HepG2 (cell line): ENCODE measurements around the gene ZNF345. TPM values are rescaled to one million over a fixed set of nuclear protein-coding genes. Genes with fewer than 3 reads are reported as not detected.
A peak's percentile ranks its signal among the peaks of the same experiment; 100 is the strongest.

Source experiments
- CHD2 ChIP-seq: IDR thresholded peaks from 2 replicates; pipeline ENCODE4 v1.6.1; 2011; ENCODE audit warnings: low read depth, low read length, improper control_type of control experiment
- GABPB1 ChIP-seq: IDR thresholded peaks from 2 replicates; pipeline ENCODE4 v1.6.1; 2016; ENCODE audit warnings: mild to moderate bottlenecking, missing genetic modification reagents, moderate library complexity, missing compliant biosample characterization
- HCFC1 ChIP-seq: fragments of 150-350 bp; IDR thresholded peaks from 2 replicates; pipeline ENCODE4 v1.6.1; 2014; ENCODE audit warnings: low read depth, low read length
- KAT8 ChIP-seq: IDR thresholded peaks from 2 replicates; pipeline ENCODE4 v1.6.1; 2016; ENCODE audit warnings: missing genetic modification reagents, missing compliant biosample characterization
- MTF1 ChIP-seq: sonication (generic); formaldehyde crosslinking; IDR thresholded peaks from 2 replicates; pipeline ENCODE4 v1.5.0; 2020; ENCODE audit warnings: missing genetic modification reagents
- NFAT5 ChIP-seq: sonication (generic); formaldehyde crosslinking; IDR thresholded peaks from 2 replicates; pipeline ENCODE4 v1.4.0; 2020; ENCODE audit warnings: missing genetic modification reagents
- POGK ChIP-seq: sonication (generic); formaldehyde crosslinking; conservative IDR thresholded peaks from 2 replicates; pipeline ENCODE4 v1.8.0; 2022; ENCODE audit warnings: mild to moderate bottlenecking, moderate library complexity, missing genetic modification reagents
- PREB ChIP-seq: sonication (generic); formaldehyde crosslinking; IDR thresholded peaks from 2 replicates; pipeline ENCODE4 v1.4.0; 2020; ENCODE audit warnings: missing genetic modification reagents
- RFXAP ChIP-seq: sonication (generic); formaldehyde crosslinking; IDR thresholded peaks from 2 replicates; pipeline ENCODE4 v1.4.0; 2020; ENCODE audit warnings: missing genetic modification reagents, borderline replicate concordance
- ZBTB42 ChIP-seq: sonication (generic); formaldehyde crosslinking; IDR thresholded peaks from 2 replicates; pipeline ENCODE4 v1.5.0; 2020; ENCODE audit warnings: mild to moderate bottlenecking, missing genetic modification reagents
- ZFP91 ChIP-seq: sonication (generic); formaldehyde crosslinking; IDR thresholded peaks from 2 replicates; pipeline ENCODE4 v1.9.0; 2022; ENCODE audit warnings: missing genetic modification reagents, mild to moderate bottlenecking, borderline replicate concordance
- ZFY ChIP-seq: sonication (generic); formaldehyde crosslinking; IDR thresholded peaks from 2 replicates; pipeline ENCODE4 v1.4.0; 2020; ENCODE audit warnings: missing genetic modification reagents
- ZNF235 ChIP-seq: sonication (generic); formaldehyde crosslinking; IDR thresholded peaks from 2 replicates; pipeline ENCODE4 v1.8.1; 2023; ENCODE audit warnings: mild to moderate bottlenecking, missing genetic modification reagents, borderline replicate concordance
- ZNF274 ChIP-seq: sonication (generic); formaldehyde crosslinking; IDR thresholded peaks from 2 replicates; pipeline ENCODE4 v1.5.1; 2020; ENCODE audit warnings: mild to moderate bottlenecking, missing genetic modification reagents
- ZNF547 ChIP-seq: sonication (generic); formaldehyde crosslinking; IDR thresholded peaks from 2 replicates; pipeline ENCODE4 v1.5.1; 2020; ENCODE audit warnings: mild to moderate bottlenecking, missing genetic modification reagents
- ZSCAN29 ChIP-seq: sonication (generic); formaldehyde crosslinking; conservative IDR thresholded peaks from 2 replicates; pipeline ENCODE4 v1.4.0; 2020; ENCODE audit warnings: mild to moderate bottlenecking, missing genetic modification reagents
- polyA plus RNA-seq, 8 experiments: library from polyadenylated mRNA; depleted of rRNA in 3 of 8; stranded (reverse) in 7 of 8; unstranded in 1 of 8; fragments of >200 nt; fragmentation: Illumina TruSeq in 4 of 8; extraction: Trizol in 4 of 8; gene quantifications; 2 replicates each; pipeline versions ENCODE4 v1.2.1 to v1.2.3, GENCODE V29; 2011 to 2016; ENCODE audit warnings: low read depth in 4 of 8, missing spikeins in 1 of 8, mixed read lengths in 1 of 8; ENCODE audit not compliant: insufficient read depth in 1 of 8
- total RNA-seq, 5 experiments: library from RNA; depleted of rRNA; stranded (reverse); fragments of >200 nt; fragmentation: Illumina TruSeq; extraction: Trizol; gene quantifications; 2 replicates each; pipeline ENCODE4 v1.2.3, GENCODE V29; 2016; ENCODE audit warnings: low read depth in 1 of 5
- TF ChIP-seq, protein P1 (sequence below): IDR thresholded peaks from 2 replicates; pipeline ENCODE4 v1.6.1; 2016; ENCODE audit warnings: mild to moderate bottlenecking

Gene ZNF345
- total and polyA plus RNA-seq, 2 of the 13 experiments (the other 11 are each of a cell fraction or from before 2014, with no cell fraction given) = 2.6 to 2.9 TPM

GRCh38 chr19:36915992-36916830 lies 65.5 kb downstream of the ZNF345 start, which contains the start of the genes ZNF568 and ZNF829 (continued):
- TF ChIP-seq POGK (CRISPR knock-in tag) (peak; percentile 95), ZFP91 (CRISPR knock-in tag) (peak; percentile 29; the same call in 1 of the 2 replicates), CHD2 (peak; percentile 81), NFAT5 (CRISPR knock-in tag) (no peak), ZNF235 (CRISPR knock-in tag) (0 out of 2 replicates have a peak, but pooled peaks have one; percentile 39), ZSCAN29 (CRISPR knock-in tag) (no peak), RFXAP (0 out of 2 replicates have a peak, but pooled peaks have one; percentile 25), PREB (no peak), ZNF274 (CRISPR knock-in tag) (peak; percentile 42; the same call in 1 of the 2 replicates), MTF1 (CRISPR knock-in tag) (no peak), KAT8 (CRISPR knock-in tag) (peak; percentile 47), ZBTB42 (CRISPR knock-in tag) (no peak), ZNF547 (CRISPR knock-in tag) (no peak), HCFC1 (peak; percentile 55; the same call in 1 of the 2 replicates), ZFY (CRISPR knock-in tag) (peak; percentile 69), GABPB1 (peak; percentile 96)
- TF ChIP-seq, protein P1, sequence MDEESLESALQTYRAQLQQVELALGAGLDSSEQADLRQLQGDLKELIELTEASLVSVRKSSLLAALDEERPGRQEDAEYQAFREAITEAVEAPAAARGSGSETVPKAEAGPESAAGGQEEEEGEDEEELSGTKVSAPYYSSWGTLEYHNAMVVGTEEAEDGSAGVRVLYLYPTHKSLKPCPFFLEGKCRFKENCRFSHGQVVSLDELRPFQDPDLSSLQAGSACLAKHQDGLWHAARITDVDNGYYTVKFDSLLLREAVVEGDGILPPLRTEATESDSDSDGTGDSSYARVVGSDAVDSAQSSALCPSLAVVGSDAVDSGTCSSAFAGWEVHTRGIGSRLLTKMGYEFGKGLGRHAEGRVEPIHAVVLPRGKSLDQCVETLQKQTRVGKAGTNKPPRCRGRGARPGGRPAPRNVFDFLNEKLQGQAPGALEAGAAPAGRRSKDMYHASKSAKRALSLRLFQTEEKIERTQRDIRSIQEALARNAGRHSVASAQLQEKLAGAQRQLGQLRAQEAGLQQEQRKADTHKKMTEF (CRISPR knock-in tag) = 0 out of 2 replicates have a peak, but pooled peaks have one; percentile 17
